NCI-H1092 (cell line): ENCODE data around the gene PCDHA10.
A peak's percentile ranks its signal among the peaks of the same experiment; 100 is the strongest.
"Not testable (repeated sequence)": the region's sequence is repeated elsewhere in the genome, so short reads cannot be mapped to it uniquely, and the experiment has no call there.

Experiments used
- DNase-seq: peaks from one replicate; lab custom pipeline; 2025; lab: John Stamatoyannopoulos, UW

The PCDHA10 gene

GRCh38 chr5:140855772-140856674 is at the start of gene PCDHA10:
PCDHA10 (plus strand) TSS chr5:140855897; CDS start chr5:140856049, 152 bp downstream.
- no peak for DNase-seq

GRCh38 chr5:140806834-140807775 is 48.6 kb upstream of the PCDHA10 start, which contains the start of gene PCDHA4:
PCDHA4 (plus strand) TSS chr5:140807068.
- peak; percentile 66 for DNase-seq

- not testable (repeated sequence) for DNase-seq
These were observed 47.3 kb upstream of the PCDHA10 start for GRCh38 chr5:140808241-140808888.

GRCh38 chr5:140808889-140809291 is 46.8 kb upstream of the PCDHA10 start:
- DNase-seq, result no peak

GRCh38 chr5:140821375-140822280 is 34.1 kb upstream of the PCDHA10 start, which contains the start of gene PCDHA5:
PCDHA5 (plus strand) TSS chr5:140821613.
- DNase-seq, result no peak

GRCh38 chr5:140822281-140822629 is 33.4 kb upstream of the PCDHA10 start:
- no peak for DNase-seq

GRCh38 chr5:140822969-140823368 is 32.7 kb upstream of the PCDHA10 start:
- not testable (repeated sequence) for DNase-seq

- DNase-seq, result no peak
These were observed 32.2 kb upstream of the PCDHA10 start for GRCh38 chr5:140823475-140823874.

GRCh38 chr5:140827704-140828361 is 27.9 kb upstream of the PCDHA10 start, which contains the start of gene PCDHA6:
PCDHA6 (plus strand) TSS chr5:140827960; CDS start chr5:140828092, 132 bp downstream.
- no peak for DNase-seq

GRCh38 chr5:140828362-140828737 is 27.3 kb upstream of the PCDHA10 start:
- no peak for DNase-seq

- not testable (repeated sequence) for DNase-seq
These were observed 25.9 kb upstream of the PCDHA10 start for GRCh38 chr5:140829511-140830501.

GRCh38 chr5:140833993-140834392 is 21.7 kb upstream of the PCDHA10 start, which contains the start of gene PCDHA7:
PCDHA7 (plus strand) TSS chr5:140834269; CDS start chr5:140834384, 115 bp downstream.
- no peak for DNase-seq

GRCh38 chr5:140834439-140835008 is 21.2 kb upstream of the PCDHA10 start:
- DNase-seq, result not testable (repeated sequence)

- DNase-seq, result no peak
These were observed 19.8 kb upstream of the PCDHA10 start for GRCh38 chr5:140835622-140836510.

GRCh38 chr5:140840978-140841962 is 14.4 kb upstream of the PCDHA10 start, which contains the start of gene PCDHA8:
PCDHA8 (plus strand) TSS chr5:140841187; CDS start chr5:140841322, 135 bp downstream.
- no peak for DNase-seq
